ENCODE results near the gene RNF130. TPM values are rescaled to one million over a fixed set of nuclear protein-coding genes. Genes with fewer than 3 reads are reported as not detected.

RNF130 gene
- total RNA-seq, 1 experiment from 2014 or later, result 31.4 TPM

GRCh38 chr5:180046656-180047055 is 24.9 kb downstream of the RNF130 start:
- no peak overlapping the region for H3K4me3 ChIP-seq (ENCODE audit: low read depth, low read length, poor library complexity, severe bottlenecking)
- ChIA-PET POLR2A (ENCODE audit: low non-redundant PET) (no interaction called here), CTCF (no interaction called here)
- BruUV-seq (replicated peaks), result no TSS peak
- H3K4me1 ChIP-seq (ENCODE audit: insufficient read depth, low read length, poor library complexity, severe bottlenecking), result no peaks in the 10 kb centered on the region
- TF ChIP-seq CTCF (conservative IDR thresholded peaks at IDR 0.05; ENCODE audit: low read depth, low read length), result no peak
- no peak for TF ChIP-seq EZH2 (IDR thresholded peaks at IDR 0.05; ENCODE audit: borderline replicate concordance, low read depth, low read length, poor library complexity, severe bottlenecking)
- H3K36me3 ChIP-seq (ENCODE audit: insufficient read depth, low read length, poor library complexity, severe bottlenecking), result no peaks in the 10 kb centered on the region
- intact Hi-C loops (cut with micrococcal nuclease; ENCODE audit: unreplicated experiment), result no loop called here
- H3K27me3 ChIP-seq (replicated peaks; ENCODE audit: insufficient read depth, low read depth, low read length, poor library complexity), result no peaks in the 10 kb centered on the region
- H3K27ac ChIP-seq (ENCODE audit: low read depth, low read length, poor library complexity, severe bottlenecking), result no peak overlapping the region
- H3K9me3 ChIP-seq (ENCODE audit: low read depth, low read length, poor library complexity, severe bottlenecking), result peaks cover 4% of the 10 kb centered on the region
- no peak for DNase-seq (ENCODE audit: low spot score)

GRCh38 chr5:180045889-180046499 is 25.6 kb downstream of the RNF130 start:
- no peaks in the 10 kb centered on the region for H3K4me1 ChIP-seq (ENCODE audit: insufficient read depth, low read length, poor library complexity, severe bottlenecking)
- DNase-seq (ENCODE audit: low spot score), result no peak
- TF ChIP-seq EZH2 (IDR thresholded peaks at IDR 0.05; ENCODE audit: borderline replicate concordance, low read depth, low read length, poor library complexity, severe bottlenecking) (no peak), CTCF (conservative IDR thresholded peaks at IDR 0.05; ENCODE audit: low read depth, low read length) (no peak)
- peaks cover 4% of the 10 kb centered on the region for H3K9me3 ChIP-seq (ENCODE audit: low read depth, low read length, poor library complexity, severe bottlenecking)
- ChIA-PET CTCF (no interaction called here), POLR2A (ENCODE audit: low non-redundant PET) (no interaction called here)
- no peak overlapping the region for H3K27ac ChIP-seq (ENCODE audit: low read depth, low read length, poor library complexity, severe bottlenecking)
- no peak overlapping the region for H3K4me3 ChIP-seq (ENCODE audit: low read depth, low read length, poor library complexity, severe bottlenecking)
- no peaks in the 10 kb centered on the region for H3K36me3 ChIP-seq (ENCODE audit: insufficient read depth, low read length, poor library complexity, severe bottlenecking)
- H3K27me3 ChIP-seq (replicated peaks; ENCODE audit: insufficient read depth, low read depth, low read length, poor library complexity), result no peaks in the 10 kb centered on the region
- intact Hi-C loops (cut with micrococcal nuclease; ENCODE audit: unreplicated experiment), result no loop called here
- BruUV-seq (replicated peaks), result no TSS peak

DNA sequence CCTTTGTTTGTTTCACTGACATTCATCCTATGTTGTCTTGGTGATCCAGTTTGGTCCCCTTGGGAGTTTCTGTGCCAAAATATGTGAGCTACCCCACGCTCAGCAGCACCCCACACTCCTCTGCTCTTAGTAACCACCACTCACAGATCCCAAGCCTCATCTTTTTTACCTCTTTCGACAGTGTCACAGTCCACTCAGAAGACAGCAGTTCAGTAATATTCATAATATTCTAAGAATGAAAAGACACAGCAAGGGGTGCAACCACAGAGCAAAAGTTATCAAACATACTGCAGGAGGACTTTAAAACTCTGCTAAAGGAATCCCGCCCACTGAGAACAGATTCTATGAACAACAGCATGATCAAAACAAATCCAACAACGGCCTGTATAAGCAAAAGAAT is 28.2 kb downstream of the RNF130 start:
- BruUV-seq (replicated peaks), result no TSS peak
- POLR2A ChIA-PET (ENCODE audit: low non-redundant PET), result no interaction called here
- CTCF ChIA-PET, result no interaction called here

More for the DNA sequence above, 28.2 kb downstream of the RNF130 start:
- Histone ChIP-seq H3K27me3 (replicated peaks; ENCODE audit: insufficient read depth, low read depth, low read length, poor library complexity) (no peaks in the 10 kb centered on the region), H3K4me3 (ENCODE audit: low read depth, low read length, poor library complexity, severe bottlenecking) (no peak overlapping the region), H3K36me3 (ENCODE audit: insufficient read depth, low read length, poor library complexity, severe bottlenecking) (peaks cover 3% of the 10 kb centered on the region), H3K9me3 (ENCODE audit: low read depth, low read length, poor library complexity, severe bottlenecking) (peaks cover 4% of the 10 kb centered on the region), H3K4me1 (ENCODE audit: insufficient read depth, low read length, poor library complexity, severe bottlenecking) (no peaks in the 10 kb centered on the region), H3K27ac (ENCODE audit: low read depth, low read length, poor library complexity, severe bottlenecking) (no peak overlapping the region)
- TF ChIP-seq EZH2 (IDR thresholded peaks at IDR 0.05; ENCODE audit: borderline replicate concordance, low read depth, low read length, poor library complexity, severe bottlenecking), result no peak
- TF ChIP-seq CTCF (conservative IDR thresholded peaks at IDR 0.05; ENCODE audit: low read depth, low read length), result no peak
- no peak for DNase-seq (ENCODE audit: low spot score)
- intact Hi-C loops (cut with micrococcal nuclease; ENCODE audit: unreplicated experiment), result no loop called here

Measured in A673 (cell line).